ENCODE measurements around the gene ATG14. TPM values are rescaled to one million over a fixed set of nuclear protein-coding genes. Genes with fewer than 3 reads are reported as not detected.

The ATG14 gene
- polyA plus RNA-seq, 1 of the 3 experiments (the other 2 are of a cell fraction), result 4.3 TPM

GRCh38 chr14:55341781-55342180 is 69.8 kb downstream of the ATG14 start:
- Histone ChIP-seq H3K79me2 (ENCODE audit: insufficient read depth) (peaks cover 74% of the 10 kb centered on the region), H3K4me1 (ENCODE audit: control insufficient read depth in 1 of 2, insufficient read depth in 2 of 2, low read depth in 1 of 2, low read length in 1 of 2) (peaks cover 4 to 8% of the 10 kb centered on the region in 2 experiments; a peak in 2 of 4 replicates), H4K20me1 (ENCODE audit: insufficient read depth) (peaks cover 23% of the 10 kb centered on the region), H2AFZ (ENCODE audit: low read depth) (no peak overlapping the region), H3K4me2 (no peak overlapping the region), H3F3A (replicated peaks; ENCODE audit: insufficient read depth) (no peaks in the 10 kb centered on the region), H3K27ac (ENCODE audit: low read depth in 2 of 2, low read length in 1 of 2) (no peak overlapping the region), H3K36me3 (replicated peaks in 1 of 2; ENCODE audit: control insufficient read depth in 1 of 2, insufficient read depth in 2 of 2, low read length in 1 of 2) (no peaks in the 10 kb centered on the region), H3K4me3 (ENCODE audit: low read depth in 2 of 2, low read length in 1 of 2) (no peak overlapping the region), H3K9me2 (no peaks in the 10 kb centered on the region), H3K27me3 (ENCODE audit: insufficient read depth) (no peaks in the 10 kb centered on the region), H3K9me3 (no peaks in the 10 kb centered on the region), H3K9ac (no peak overlapping the region)
- 97% methylated on average over 2 of the region's 2 CpGs for WGBS (ENCODE audit: low lambda C conversion rate)
- ChIA-PET CTCF (interaction anchor here (1.0 to 1.9 kb wide), 2 partner anchors 13 to 67 kb away, joined by 3 to 9 read pairs; no protein-coding TSS in a partner anchor), POLR2A (no interaction called here)
- TF ChIP-seq FOSL2 (IDR thresholded peaks at IDR 0.05; ENCODE audit: borderline replicate concordance, low read depth) (no peak), RFX5 (IDR thresholded peaks at IDR 0.05; ENCODE audit: low read length) (no peak), EP300 (IDR thresholded peaks at IDR 0.05; ENCODE audit: borderline replicate concordance in 1 of 2, low read depth in 1 of 2, low read length in 1 of 2) (no peak), FOXJ3 (CRISPR knock-in tag; IDR thresholded peaks at IDR 0.05) (no peak), RCOR1 (IDR thresholded peaks at IDR 0.05; ENCODE audit: low read length) (no peak), ELF1 (IDR thresholded peaks at IDR 0.05) (no peak)
- DNase-seq, result no peak

DNA sequence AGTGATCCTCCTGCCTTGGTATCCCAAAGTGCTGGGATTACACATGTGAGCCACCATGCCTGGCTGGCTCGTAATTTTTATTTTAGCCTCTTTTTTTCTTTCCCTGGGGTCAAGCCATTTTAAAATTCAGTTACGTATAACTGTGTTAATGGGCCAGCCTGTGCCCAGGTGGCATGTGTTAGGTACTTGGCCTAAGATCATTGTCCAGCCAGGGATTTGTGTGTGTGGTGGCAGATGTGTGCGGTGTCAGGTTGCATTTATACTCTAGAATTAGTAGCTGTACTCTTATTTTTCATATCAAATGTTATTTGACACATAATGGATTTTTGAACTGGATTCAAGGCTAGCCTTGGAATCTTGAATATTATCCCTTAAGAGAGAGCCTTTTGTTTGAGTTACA is 71.1 kb downstream of the ATG14 start:
- DNase-seq, result no peak
- Histone ChIP-seq H4K20me1 (ENCODE audit: insufficient read depth) (peaks cover 17% of the 10 kb centered on the region), H3F3A (replicated peaks; ENCODE audit: insufficient read depth) (no peaks in the 10 kb centered on the region)

GRCh38 chr14:55339770-55340169 is 71.9 kb downstream of the ATG14 start:
- Histone ChIP-seq H4K20me1 (ENCODE audit: insufficient read depth) (peaks cover 10% of the 10 kb centered on the region), H3K4me3 (ENCODE audit: low read depth in 2 of 2, low read length in 1 of 2) (no peak overlapping the region), H3K9me2 (no peaks in the 10 kb centered on the region), H3K4me2 (no peak overlapping the region), H2AFZ (ENCODE audit: low read depth) (no peak overlapping the region), H3K9ac (no peak overlapping the region), H3K9me3 (no peaks in the 10 kb centered on the region), H3K36me3 (replicated peaks in 1 of 2; ENCODE audit: control insufficient read depth in 1 of 2, insufficient read depth in 2 of 2, low read length in 1 of 2) (peaks cover 0 to 3% of the 10 kb centered on the region in 2 experiments), H3K27me3 (ENCODE audit: insufficient read depth) (no peaks in the 10 kb centered on the region), H3K27ac (ENCODE audit: low read depth in 2 of 2, low read length in 1 of 2) (no peak overlapping the region), H3K4me1 (ENCODE audit: control insufficient read depth in 1 of 2, insufficient read depth in 2 of 2, low read depth in 1 of 2, low read length in 1 of 2) (peaks cover 7 to 8% of the 10 kb centered on the region in 2 experiments; a peak in 3 of 4 replicates), H3K79me2 (ENCODE audit: insufficient read depth) (peaks cover 74% of the 10 kb centered on the region), H3F3A (replicated peaks; ENCODE audit: insufficient read depth) (no peaks in the 10 kb centered on the region)
- WGBS (ENCODE audit: low lambda C conversion rate), result 87% methylated on average over 2 of the region's 2 CpGs
- ChIA-PET CTCF (interaction anchor here (2.2 kb wide), 1 partner anchor 69 kb away, joined by 5 read pairs; no protein-coding TSS in a partner anchor), POLR2A (no interaction called here)
- DNase-seq, result no peak
- TF ChIP-seq IRF3 (IDR thresholded peaks at IDR 0.05; ENCODE audit: low read depth, low read length) (no peak), SIN3A (IDR thresholded peaks at IDR 0.05; ENCODE audit: borderline replicate concordance, low read depth, low read length) (no peak), NRF1 (IDR thresholded peaks at IDR 0.05; ENCODE audit: low read depth, low read length) (no peak), JUND (IDR thresholded peaks at IDR 0.05) (no peak), FOXJ3 (CRISPR knock-in tag; IDR thresholded peaks at IDR 0.05) (no peak), CTCF (IDR thresholded peaks at IDR 0.05) (no peak), TAF1 (IDR thresholded peaks at IDR 0.05; ENCODE audit: borderline replicate concordance, low read depth, low read length) (no peak), RCOR1 (IDR thresholded peaks at IDR 0.05; ENCODE audit: low read length) (no peak), MXI1 (IDR thresholded peaks at IDR 0.05; ENCODE audit: low read depth, low read length) (no peak), TCF12 (IDR thresholded peaks at IDR 0.05) (no peak), POLR2AphosphoS5 (IDR thresholded peaks at IDR 0.05; ENCODE audit: low read depth, low read length) (no peak), ELF1 (IDR thresholded peaks at IDR 0.05) (no peak), RXRA (IDR thresholded peaks at IDR 0.05; ENCODE audit: borderline replicate concordance, low read depth) (no peak)
- TF ChIP-seq, protein P1, sequence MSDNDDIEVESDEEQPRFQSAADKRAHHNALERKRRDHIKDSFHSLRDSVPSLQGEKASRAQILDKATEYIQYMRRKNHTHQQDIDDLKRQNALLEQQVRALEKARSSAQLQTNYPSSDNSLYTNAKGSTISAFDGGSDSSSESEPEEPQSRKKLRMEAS (IDR thresholded peaks at IDR 0.05; ENCODE audit: low read depth), result no peak

More for the DNA sequence above, 71.1 kb downstream of the ATG14 start:
- peaks cover 74% of the 10 kb centered on the region for H3K79me2 ChIP-seq (ENCODE audit: insufficient read depth)
- peaks cover 0 to 3% of the 10 kb centered on the region in 2 experiments for H3K36me3 ChIP-seq (replicated peaks in 1 of 2; ENCODE audit: control insufficient read depth in 1 of 2, insufficient read depth in 2 of 2, low read length in 1 of 2)
- no peak overlapping the region for H3K4me3 ChIP-seq (ENCODE audit: low read depth in 2 of 2, low read length in 1 of 2)
- ChIA-PET CTCF (interaction anchor here (2.2 kb wide), 1 partner anchor 70 kb away, joined by 5 read pairs; no protein-coding TSS in a partner anchor), POLR2A (no interaction called here)
- TF ChIP-seq EP300 (IDR thresholded peaks at IDR 0.05; ENCODE audit: borderline replicate concordance in 1 of 2, low read depth in 1 of 2, low read length in 1 of 2) (no peak), TEAD4 (IDR thresholded peaks at IDR 0.05; ENCODE audit: borderline replicate concordance, insufficient read depth) (no peak), RAD21 (IDR thresholded peaks at IDR 0.05; ENCODE audit: low read length) (no peak), GATA2 (CRISPR knock-in tag; IDR thresholded peaks at IDR 0.05) (no peak), MEF2A (IDR thresholded peaks at IDR 0.05; ENCODE audit: borderline replicate concordance, low read depth) (no peak), NRF1 (IDR thresholded peaks at IDR 0.05; ENCODE audit: low read depth, low read length) (no peak)
- TF ChIP-seq, protein P1 (IDR thresholded peaks at IDR 0.05; ENCODE audit: low read depth), result no peak
- no peak overlapping the region for H3K27ac ChIP-seq (ENCODE audit: low read depth in 2 of 2, low read length in 1 of 2)
- H3K4me2 ChIP-seq, result no peak overlapping the region
- no peaks in the 10 kb centered on the region for H3K27me3 ChIP-seq (ENCODE audit: insufficient read depth)
- no peak overlapping the region for H3K9ac ChIP-seq
- H2AFZ ChIP-seq (ENCODE audit: low read depth), result no peak overlapping the region
- no peaks in the 10 kb centered on the region for H3K9me3 ChIP-seq
- 93% methylated on average over 3 of the region's 3 CpGs for WGBS (ENCODE audit: low lambda C conversion rate)
- peaks cover 7 to 8% of the 10 kb centered on the region in 2 experiments; a peak in 3 of 4 replicates for H3K4me1 ChIP-seq (ENCODE audit: control insufficient read depth in 1 of 2, insufficient read depth in 2 of 2, low read depth in 1 of 2, low read length in 1 of 2)
- no peaks in the 10 kb centered on the region for H3K9me2 ChIP-seq

Measured in SK-N-SH (cell line).